Measurements from ENCODE around the gene NFIC.

DNA sequence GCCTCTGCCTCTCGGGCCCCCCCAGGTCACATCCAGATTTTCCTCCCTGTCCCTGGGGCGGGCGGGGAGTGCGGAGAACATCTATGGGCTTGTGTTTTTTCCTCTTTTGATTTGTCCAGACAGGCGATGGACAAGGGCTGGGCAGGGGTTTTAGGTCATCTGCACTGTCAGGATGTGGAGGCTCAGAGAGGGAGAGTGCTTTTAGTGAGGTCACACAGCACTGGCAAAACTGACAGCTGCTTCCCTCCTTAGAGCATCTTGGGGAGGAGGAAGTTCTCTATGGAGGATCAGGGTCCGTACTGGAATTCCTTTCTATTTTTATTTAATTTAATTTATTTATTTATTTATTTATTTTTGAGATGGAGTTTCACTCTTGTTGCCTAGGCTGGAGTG, 38.9 kb downstream of the NFIC start:
- TF ChIP-seq CTCF (IDR thresholded peaks at IDR 0.05; ENCODE audit: poor library complexity, severe bottlenecking) (no peak), SMC3 (conservative IDR thresholded peaks at IDR 0.05; ENCODE audit: poor library complexity) (no peak), TAF1 (IDR thresholded peaks at IDR 0.05; ENCODE audit: low read depth) (no peak), EP300 (conservative IDR thresholded peaks at IDR 0.05; ENCODE audit: poor library complexity, severe bottlenecking) (no peak), EZH2 (IDR thresholded peaks at IDR 0.05; ENCODE audit: borderline replicate concordance, insufficient read depth, low read length, poor library complexity, severe bottlenecking) (no peak), POLR2AphosphoS5 (IDR thresholded peaks at IDR 0.05) (no peak), RAD21 (conservative IDR thresholded peaks at IDR 0.05) (no peak), REST (IDR thresholded peaks at IDR 0.05; ENCODE audit: borderline replicate concordance) (no peak), MXI1 (conservative IDR thresholded peaks at IDR 0.05; ENCODE audit: poor library complexity, severe bottlenecking) (no peak)
